Muscle of arm (tissue), 12 donors: ENCODE results near the gene PSMB8. TPM values are rescaled to one million over a fixed set of nuclear protein-coding genes. Genes with fewer than 3 reads are reported as not detected.

ENCODE experiments used
- DNase-seq: peaks from one replicate; pipeline ENCODE4 v3.0.0-alpha.2; 2013
- polyA plus RNA-seq, 12 donors: library from polyadenylated mRNA; unstranded; fragments of 120-200 nt; gene quantifications; one replicate each; pipeline ENCODE4 v1.2.1, GENCODE V29; 2013; ENCODE audit not compliant: insufficient read length in 12 of 12

Gene PSMB8
- polyA plus RNA-seq, 12 donors: 11.2 to 17.3 (median 12.8) TPM; not detected in 1

- no peak for DNase-seq
These were observed 44.7 kb downstream of the PSMB8 start for GRCh38 chr6:32799168-32799567.

- DNase-seq: peak; percentile 80
These were observed 46.7 kb downstream of the PSMB8 start for GRCh38 chr6:32796848-32797776.

GRCh38 chr6:32794510-32794909 lies 49.3 kb downstream of the PSMB8 start:
- DNase-seq: no peak

- no peak for DNase-seq
These were observed 50.9 kb downstream of the PSMB8 start for GRCh38 chr6:32792901-32793435.

Other genes starting within 250 kb of the PSMB8 start
- 10 to 100 TPM in 1 of 12 donors, 1 to 10 TPM in 7, under 1 TPM in 2, not detected in 2; 0.62 to 13.8 (median 2.9) TPM for gene HLA-DQA1, start 206.6 kb downstream of the PSMB8 start, polyA plus RNA-seq
- gene HLA-DQB1, start 177.4 kb downstream of the PSMB8 start, polyA plus RNA-seq: 10 to 100 TPM in 1 of 12 donors, 1 to 10 TPM in 10, not detected in 1; 1.4 to 16.0 (median 3.7) TPM
- 1 to 10 TPM in 2 of 12 donors, under 1 TPM in 6, not detected in 4; 0.25 to 2.7 (median 0.57) TPM for gene HLA-DQA2, start 102.7 kb downstream of the PSMB8 start, polyA plus RNA-seq
- gene HLA-DQB2, start 80.5 kb downstream of the PSMB8 start, polyA plus RNA-seq: 1 to 10 TPM in 2 of 12 donors, under 1 TPM in 4, not detected in 6; 0.23 to 2.3 (median 0.56) TPM
- 1 to 10 TPM in 1 of 12 donors, under 1 TPM in 4, not detected in 7; 0.19 to 1.3 (median 0.25) TPM for gene HLA-DOB, start 27.0 kb downstream of the PSMB8 start, polyA plus RNA-seq
- 10 to 100 TPM in 1 of 12 donors, 1 to 10 TPM in 10, not detected in 1; 3.7 to 13.7 (median 5.8) TPM for gene TAP2, start 5.3 kb downstream of the PSMB8 start, polyA plus RNA-seq
- gene TAP1, start 9.7 kb upstream of the PSMB8 start, polyA plus RNA-seq: 10 to 100 TPM in 4 of 12 donors, 1 to 10 TPM in 7, not detected in 1; 6.5 to 13.6 (median 9.1) TPM
- gene PSMB9, start 10.1 kb upstream of the PSMB8 start, polyA plus RNA-seq: 10 to 100 TPM in 1 of 12 donors, 1 to 10 TPM in 10, not detected in 1; 2.5 to 27.2 (median 4.4) TPM
- 10 to 100 TPM in 1 of 12 donors, 1 to 10 TPM in 10, not detected in 1; 3.0 to 15.7 (median 3.8) TPM for gene HLA-DMB, start 97.0 kb upstream of the PSMB8 start, polyA plus RNA-seq
- gene HLA-DMA, start 109.0 kb upstream of the PSMB8 start, polyA plus RNA-seq: 10 to 100 TPM in 2 of 12 donors, 1 to 10 TPM in 8, not detected in 2; 2.7 to 28.3 (median 5.0) TPM
- 100 to 1,000 TPM; 144 to 876 (median 162) TPM for gene BRD2, start 124.5 kb upstream of the PSMB8 start, polyA plus RNA-seq
- 1 to 10 TPM in 6 of 12 donors, under 1 TPM in 5, not detected in 1; 0.41 to 8.0 (median 1.6) TPM for gene HLA-DOA, start 165.5 kb upstream of the PSMB8 start, polyA plus RNA-seq
- gene HLA-DPA1, start 229.6 kb upstream of the PSMB8 start, polyA plus RNA-seq: 10 to 100 TPM in 9 of 12 donors, 1 to 10 TPM in 2, not detected in 1; 7.6 to 44.7 (median 13.9) TPM
- gene HLA-DPB1, start 231.9 kb upstream of the PSMB8 start, polyA plus RNA-seq: 10 to 100 TPM in 2 of 12 donors, 1 to 10 TPM in 9, not detected in 1; 2.9 to 29.8 (median 9.0) TPM